H1 (cell line): ENCODE results near the gene CP. TPM values are rescaled to one million over a fixed set of nuclear protein-coding genes. Genes with fewer than 3 reads are reported as not detected.
"Not testable (repeated sequence)": the region's sequence is repeated elsewhere in the genome, so short reads cannot be mapped to it uniquely, and the experiment has no call there.

Source experiments
- CTCF ChIA-PET: fragments of 300-600 bp; sonication (Branson Sonifier 250); formaldehyde crosslinking; loops from one replicate; lab custom pipeline; 2021; ENCODE audit not compliant: partially characterized antibody; lab: Charles Lee
- POLR2A ChIA-PET: fragments of 300-600 bp; sonication (Branson Sonifier 250); formaldehyde crosslinking; loops from one replicate; lab custom pipeline; 2021; ENCODE audit warnings: inconsistent platforms; ENCODE audit not compliant: partially characterized antibody; lab: Charles Lee
- DNase-seq, 2 experiments: peaks; one replicate each; pipeline versions ENCODE4 v3.0.0 to v3.0.0-alpha.2; 2010 to 2022; ENCODE audit warnings: low spot score in 2 of 2, low read depth in 1 of 2, mixed read lengths in 1 of 2
- FAIRE-seq: peaks from 2 replicates; lab custom pipeline; 2011; peaks lifted over from hg19 to GRCh38; lab: Jason Lieb, UNC
- H2AFZ ChIP-seq: 2 replicates; pipeline ENCODE4 v1.8.1; 2012; ENCODE audit warnings: low read length, inconsistent platforms
- H2AK5ac ChIP-seq: 2 replicates; pipeline ENCODE4 v1.6.1; 2013; ENCODE audit warnings: low read depth, low read length
- H2BK120ac ChIP-seq: replicated peaks from 2 replicates; pipeline ENCODE3; 2013; ENCODE audit warnings: low read depth, low read length, inconsistent platforms
- H2BK12ac ChIP-seq: 2 replicates; pipeline ENCODE4 v1.6.1; 2013; ENCODE audit warnings: low read depth, low read length
- H2BK15ac ChIP-seq: 2 replicates; pipeline ENCODE4 v1.6.1; 2013; ENCODE audit warnings: low read length
- H2BK20ac ChIP-seq: 2 replicates; pipeline ENCODE4 v1.6.1; 2013; ENCODE audit warnings: low read length
- H2BK5ac ChIP-seq: 2 replicates; pipeline ENCODE4 v1.6.1; 2013; ENCODE audit warnings: low read depth, low read length
- H3K14ac ChIP-seq: 2 replicates; pipeline ENCODE4 v1.6.1; 2013; ENCODE audit warnings: inconsistent platforms; ENCODE audit not compliant: insufficient read length
- H3K18ac ChIP-seq: 2 replicates; pipeline ENCODE4 v1.6.1; 2013; ENCODE audit warnings: low read length; ENCODE audit errors: extremely low read depth
- H3K23ac ChIP-seq: 2 replicates; pipeline ENCODE4 v1.6.1; 2013; ENCODE audit warnings: inconsistent platforms; ENCODE audit not compliant: insufficient read length
- H3K23me2 ChIP-seq: 2 replicates; pipeline ENCODE4 v1.6.1; 2013; ENCODE audit warnings: low read depth, low read length
- H3K27ac ChIP-seq: 2 replicates; pipeline ENCODE4 v1.6.1; 2011; ENCODE audit warnings: low read depth, low read length, inconsistent platforms
- H3K27me3 ChIP-seq, 4 experiments: replicated peaks in 1 of 4; 1 replicate in 1 of 4; 2 replicates in 3 of 4; pipeline versions ENCODE4 v1.6.1 to v1.8.1; 2011 to 2013; ENCODE audit warnings: low read length in 3 of 4, mild to moderate bottlenecking in 3 of 4, inconsistent platforms in 2 of 4, mixed read lengths in 2 of 4, moderate library complexity in 1 of 4; ENCODE audit not compliant: control insufficient read depth in 3 of 4, insufficient read depth in 3 of 4; ENCODE audit errors: extremely low read depth in 1 of 4
- H3K36me3 ChIP-seq, 4 experiments: 2 replicates each; pipeline versions ENCODE4 v1.6.1 to v1.8.1; 2011 to 2013; ENCODE audit warnings: mild to moderate bottlenecking in 4 of 4, low read length in 3 of 4, moderate library complexity in 2 of 4, control low read depth in 1 of 4, inconsistent platforms in 1 of 4; ENCODE audit not compliant: insufficient read depth in 4 of 4, control insufficient read depth in 2 of 4
- H3K4ac ChIP-seq: replicated peaks from 2 replicates; pipeline ENCODE3; 2013; ENCODE audit warnings: low read length, low read depth, mixed read lengths, inconsistent platforms; ENCODE audit not compliant: insufficient read length
- H3K4me1 ChIP-seq, 4 experiments: replicated peaks in 1 of 4; 1 replicate in 1 of 4; 2 replicates in 3 of 4; pipeline versions ENCODE4 v1.6.1 to v1.8.1; 2011 to 2013; ENCODE audit warnings: low read length in 3 of 4, inconsistent platforms in 2 of 4, mixed read lengths in 1 of 4; ENCODE audit not compliant: insufficient read depth in 4 of 4, control insufficient read depth in 3 of 4
- H3K4me2 ChIP-seq, 2 experiments: 2 replicates each; pipeline versions ENCODE4 v1.6.1 to v1.8.1; 2011 to 2013; ENCODE audit warnings: low read depth in 2 of 2, low read length in 2 of 2, control low read depth in 1 of 2, inconsistent platforms in 1 of 2, mild to moderate bottlenecking in 1 of 2; ENCODE audit not compliant: insufficient read depth in 1 of 2
- H3K4me3 ChIP-seq, 4 experiments: fragments of 200-600, 300-600 bp in 1 of 4; sonication (generic), shearing (Covaris generic), sonication (Bioruptor Twin) in 1 of 4; 2 replicates each; pipeline versions ENCODE4 v1.5.1 to v1.8.1; 2011 to 2016; ENCODE audit warnings: low read length in 4 of 4, low read depth in 3 of 4, control low read depth in 2 of 4, inconsistent platforms in 2 of 4, mild to moderate bottlenecking in 2 of 4, mixed read lengths in 1 of 4, moderate library complexity in 1 of 4; ENCODE audit not compliant: insufficient read depth in 2 of 4; ENCODE audit errors: extremely low read depth in 1 of 4
- H3K56ac ChIP-seq: replicated peaks from 2 replicates; pipeline ENCODE3; 2013; ENCODE audit warnings: low read depth, mild to moderate bottlenecking, mixed read lengths, low read length, inconsistent platforms; ENCODE audit not compliant: insufficient read length
- H3K79me1 ChIP-seq: 2 replicates; pipeline ENCODE4 v1.6.1; 2013; ENCODE audit warnings: low read depth, low read length, control low read depth
- H3K79me2 ChIP-seq, 2 experiments: 2 replicates each; pipeline versions ENCODE4 v1.6.1 to v1.8.1; 2012 to 2013; ENCODE audit warnings: low read length in 2 of 2, mild to moderate bottlenecking in 2 of 2, inconsistent platforms in 1 of 2; ENCODE audit not compliant: insufficient read depth in 2 of 2, control insufficient read depth in 1 of 2
- H3K9ac ChIP-seq, 4 experiments: replicated peaks in 1 of 4; 1 replicate in 1 of 4; 2 replicates in 3 of 4; pipeline versions ENCODE4 v1.6.1 to v1.8.1; 2011 to 2013; ENCODE audit warnings: low read depth in 3 of 4, low read length in 3 of 4, control low read depth in 2 of 4, mild to moderate bottlenecking in 2 of 4, moderate library complexity in 2 of 4, inconsistent platforms in 1 of 4; ENCODE audit errors: extremely low read depth in 1 of 4
- H3K9me3 ChIP-seq, 2 experiments: 2 replicates each; pipeline versions ENCODE4 v1.6.1 to v1.8.1; 2012 to 2013; ENCODE audit warnings: mild to moderate bottlenecking in 2 of 2, moderate library complexity in 2 of 2, control low read depth in 1 of 2, inconsistent platforms in 1 of 2, low read depth in 1 of 2, low read length in 1 of 2, mixed read lengths in 1 of 2; ENCODE audit not compliant: insufficient read depth in 2 of 2
- H4K20me1 ChIP-seq, 2 experiments: replicated peaks in 1 of 2; 2 replicates each; pipeline versions ENCODE3 to v1.8.1; 2011 to 2013; ENCODE audit warnings: inconsistent platforms in 2 of 2, low read length in 2 of 2, mild to moderate bottlenecking in 1 of 2; ENCODE audit not compliant: insufficient read depth in 2 of 2, control insufficient read depth in 1 of 2
- H4K5ac ChIP-seq: 2 replicates; pipeline ENCODE4 v1.6.1; 2013; ENCODE audit warnings: low read length, low read depth, mixed read lengths, inconsistent platforms; ENCODE audit not compliant: insufficient read length
- H4K8ac ChIP-seq: 2 replicates; pipeline ENCODE4 v1.8.0; 2013; ENCODE audit warnings: mild to moderate bottlenecking, moderate library complexity, low read length, inconsistent platforms; ENCODE audit not compliant: insufficient read depth; ENCODE audit errors: extremely low read depth
- H4K91ac ChIP-seq: replicated peaks from 2 replicates; pipeline ENCODE3; 2013; ENCODE audit warnings: low read length, mixed read lengths, inconsistent platforms; ENCODE audit not compliant: insufficient read length
- WGBS, 2 experiments: shearing (Covaris generic) in 1 of 2; methylation state at CpG; one replicate each; pipeline versions ENCODE4 v1.1.6 to v1.1.7; 2013 to 2015; ENCODE audit warnings: low lambda C conversion rate in 2 of 2, mixed read lengths in 2 of 2, inconsistent platforms in 1 of 2, low coverage in 1 of 2, missing lambda C conversion rate in 1 of 2; ENCODE audit not compliant: insufficient replicate concordance in 2 of 2, insufficient coverage in 1 of 2, insufficient read length in 1 of 2; ENCODE audit errors: extremely low coverage in 1 of 2, missing lambda C conversion rate in 1 of 2; 5-methylcytosine and 5-hydroxymethylcytosine counted together
- polyA plus RNA-seq, 7 experiments: library from polyadenylated mRNA; depleted of rRNA in 3 of 7; stranded (reverse) in 5 of 7; unstranded in 2 of 7; fragments of >200 nt in 5 of 7; fragments of 200-250 nt in 2 of 7; gene quantifications; 1 replicate in 5 of 7; 2 replicates in 1 of 7; 4 replicates in 1 of 7; pipeline versions ENCODE4 v1.2.1 to v1.2.3, GENCODE V29; 2011 to 2013; ENCODE audit warnings: missing spikeins in 2 of 7, mixed read lengths in 2 of 7
- total RNA-seq: library from RNA; stranded (reverse); fragmentation: NEBNext Ultra II Directional; extraction: Animal tissue kit (Norgen Biotek cat#: 25700); gene quantifications from 2 replicates; pipeline ENCODE4 v1.2.1, GENCODE V29; 2021

Gene CP
- total and polyA plus RNA-seq, 2 of the 8 experiments (the other 6 are each of a cell fraction or from before 2014, with no cell fraction given) = 0.32 to 2.6 TPM

GRCh38 chr3:149219380-149220121 is 2.1 kb downstream of the CP start:
- H3K27me3 ChIP-seq, H4K5ac ChIP-seq, H3K36me3 ChIP-seq, H3K79me2 ChIP-seq, FAIRE-seq, H3K56ac ChIP-seq, H3K23me2 ChIP-seq, H4K8ac ChIP-seq, H3K27ac ChIP-seq, POLR2A ChIA-PET, H3K4me3 ChIP-seq, H2BK12ac ChIP-seq, H3K79me1 ChIP-seq, H2AFZ ChIP-seq, H3K4ac ChIP-seq, H2BK5ac ChIP-seq, H4K20me1 ChIP-seq, DNase-seq, H4K91ac ChIP-seq, H3K4me2 ChIP-seq, H2AK5ac ChIP-seq, H3K9ac ChIP-seq, H3K9me3 ChIP-seq, H3K4me1 ChIP-seq, H3K23ac ChIP-seq, H2BK20ac ChIP-seq, H3K18ac ChIP-seq, H3K14ac ChIP-seq, H2BK120ac ChIP-seq, H2BK15ac ChIP-seq: not testable (repeated sequence)
- WGBS, 2 experiments = 84% methylated on average over 1 of the region's 1 CpG; no CpG with 5 or more reads in 1 of the 2 experiments
- CTCF ChIA-PET = interaction anchor here (1.0 to 1.6 kb wide), 2 partner anchors 90 to 1027 kb away, joined by 3 to 5 read pairs; partner anchors contain the start of gene HPS3
